Pulmonary artery endothelial cell (primary cell): ENCODE measurements around the gene VPS18. TPM values are rescaled to one million over a fixed set of nuclear protein-coding genes. Genes with fewer than 3 reads are reported as not detected.

ENCODE experiments used
- DNase-seq: peaks from one replicate; pipeline ENCODE4 v3.0.0-alpha.2; 2011; ENCODE audit warnings: low read depth, low spot score
- total RNA-seq: library from RNA; depleted of rRNA; stranded (reverse); fragments of >200 nt; gene quantifications from 2 replicates; pipeline ENCODE4 v1.2.3, GENCODE V29; 2014

Gene VPS18
- total RNA-seq, 1 donor from 2014 or later, result 48.7 TPM

DNA sequence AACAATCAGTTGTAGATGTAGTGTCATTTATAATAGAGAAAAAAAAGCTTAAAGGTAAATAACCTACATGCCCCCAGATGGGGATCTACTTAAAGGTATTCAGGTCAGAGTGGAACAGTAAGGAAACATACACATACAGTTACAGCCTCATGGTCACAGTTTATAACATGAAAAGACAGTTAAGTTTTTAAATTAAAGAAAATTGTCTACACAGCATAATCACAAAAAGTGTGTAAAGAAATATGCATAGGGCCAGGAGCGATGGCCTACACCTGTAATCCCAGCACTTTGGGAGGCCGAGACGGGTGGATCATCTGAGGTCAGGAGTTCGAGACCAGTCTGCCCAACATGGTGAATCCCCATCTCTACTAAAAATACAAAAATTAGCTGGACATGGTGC is 27.1 kb upstream of the VPS18 start:
- no peak for DNase-seq

DNA sequence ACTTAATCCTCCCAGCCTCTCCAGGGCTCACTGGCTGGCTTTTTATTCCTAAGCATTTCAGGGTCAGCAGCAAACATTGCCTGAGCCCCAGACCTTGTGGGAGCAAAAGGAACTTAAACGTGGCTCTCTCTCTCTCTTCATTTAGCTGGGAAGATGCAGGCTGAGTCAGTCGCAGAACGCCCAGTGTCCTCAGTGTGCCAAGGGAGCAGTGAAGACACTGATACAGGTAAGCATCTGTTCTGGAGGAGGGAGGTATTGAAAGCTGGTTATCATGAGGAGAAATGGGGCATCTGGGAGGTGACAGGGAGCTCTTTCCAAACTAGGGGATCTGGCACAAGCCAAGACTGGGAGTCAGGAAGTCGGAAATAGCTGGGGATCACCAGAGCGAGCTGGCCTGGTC is 24.6 kb upstream of the VPS18 start:
- no peak for DNase-seq

DNA sequence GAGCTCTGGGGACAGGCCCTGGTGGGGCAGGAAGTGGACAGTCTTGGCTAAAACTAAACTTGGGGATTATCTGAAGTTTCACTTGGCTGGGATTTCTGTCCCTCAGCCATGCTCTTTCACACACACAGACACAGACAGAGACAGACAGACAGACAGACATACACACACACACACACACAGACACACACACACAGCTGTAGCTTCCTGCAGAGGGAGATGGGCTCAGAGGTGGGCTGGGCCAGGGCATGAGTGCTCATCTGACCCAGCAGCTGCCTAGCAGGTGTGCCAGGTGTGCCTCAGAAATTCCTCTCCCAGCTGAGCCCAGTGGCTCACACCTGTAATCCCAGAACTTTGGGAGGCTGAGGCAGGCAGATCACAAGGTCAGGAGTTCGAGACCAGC is 23.5 kb upstream of the VPS18 start:
- no peak for DNase-seq

DNA sequence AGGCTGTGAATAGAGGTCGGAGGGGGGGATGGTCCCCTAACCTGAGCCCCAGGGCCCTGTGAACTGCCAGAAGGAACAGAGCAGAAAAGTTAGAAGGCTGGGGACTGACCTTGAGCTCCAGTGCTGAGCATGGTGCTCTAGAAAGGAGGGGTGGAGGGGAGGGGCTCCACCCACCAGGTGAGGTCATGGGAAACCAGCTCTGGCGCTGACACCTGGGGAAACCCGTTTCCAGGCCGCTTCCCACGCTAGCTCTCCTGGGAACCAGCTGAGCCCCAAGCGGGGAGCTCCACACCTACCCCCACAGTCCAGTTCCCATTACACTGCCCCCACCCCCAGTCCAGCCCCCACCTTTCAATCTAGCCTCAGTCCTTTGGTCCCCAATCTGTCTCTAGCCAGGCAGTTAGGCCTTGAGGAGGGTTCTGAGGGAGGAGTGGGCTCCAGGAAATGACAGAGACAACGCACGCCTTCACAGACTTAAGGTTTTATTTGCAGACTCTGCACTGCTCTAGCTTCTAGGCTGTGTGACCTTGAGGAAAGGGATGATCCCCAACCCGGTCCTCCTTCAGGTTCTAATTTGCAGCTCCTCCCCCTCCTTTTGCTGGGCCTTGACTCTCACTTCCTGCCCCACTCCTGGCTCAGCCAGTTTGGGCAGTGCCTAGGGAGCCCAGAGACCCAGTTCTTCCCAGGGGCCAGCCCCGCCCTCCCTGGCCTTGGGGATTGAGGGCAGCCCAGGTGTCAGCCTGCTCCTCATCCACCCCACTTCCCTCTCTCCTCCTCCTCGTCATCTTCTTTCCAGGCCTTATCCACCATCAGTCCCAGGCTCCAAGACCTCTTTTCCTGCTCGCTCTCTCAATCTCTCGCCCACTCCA is 22.3 kb upstream of the VPS18 start:
- no peak for DNase-seq

DNA sequence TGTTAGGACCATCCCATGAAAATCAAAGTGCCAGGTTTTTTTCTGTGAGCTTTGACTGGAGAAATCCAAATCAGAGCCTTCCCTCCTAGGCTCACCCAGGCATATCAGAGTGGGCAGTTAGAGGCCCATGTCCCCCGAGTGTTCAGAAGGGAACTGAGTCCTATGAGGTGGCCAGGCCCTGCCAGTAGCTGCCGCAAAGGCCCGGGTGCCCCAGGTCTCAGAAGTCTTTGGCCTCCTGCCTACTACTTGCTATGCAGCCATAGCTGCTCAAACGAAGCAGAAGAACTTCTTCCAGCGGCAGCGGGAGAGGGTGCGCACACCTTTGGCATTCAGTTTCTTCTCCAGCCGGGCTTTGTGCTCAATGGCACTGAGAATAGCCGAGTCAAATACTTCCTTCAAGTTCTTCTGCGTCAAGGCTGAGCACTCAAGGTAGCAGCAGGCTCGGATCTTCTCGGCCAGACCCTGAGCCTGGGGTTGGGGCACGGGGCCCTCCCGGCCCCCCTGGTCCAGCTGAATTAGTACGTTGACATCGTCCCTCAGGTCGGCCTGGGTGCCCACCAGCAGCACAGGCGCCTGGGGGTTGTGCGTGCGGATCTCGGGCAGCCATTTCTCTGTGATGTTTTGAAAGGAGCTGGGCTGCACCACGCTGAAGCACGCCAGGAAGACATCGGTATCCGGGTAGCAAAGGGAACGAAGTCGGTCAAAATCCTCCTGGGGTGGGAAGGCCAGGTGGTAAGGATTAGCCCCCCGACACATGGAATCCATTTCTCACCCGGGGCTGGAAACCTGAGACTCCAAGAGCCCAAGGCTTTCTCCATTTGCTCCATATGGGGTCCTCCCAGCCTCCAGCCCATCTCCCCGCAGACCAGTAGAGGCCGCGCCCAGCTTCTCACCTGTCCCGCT is 21.2 kb upstream of the VPS18 start:
- DNase-seq, result no peak

DNA sequence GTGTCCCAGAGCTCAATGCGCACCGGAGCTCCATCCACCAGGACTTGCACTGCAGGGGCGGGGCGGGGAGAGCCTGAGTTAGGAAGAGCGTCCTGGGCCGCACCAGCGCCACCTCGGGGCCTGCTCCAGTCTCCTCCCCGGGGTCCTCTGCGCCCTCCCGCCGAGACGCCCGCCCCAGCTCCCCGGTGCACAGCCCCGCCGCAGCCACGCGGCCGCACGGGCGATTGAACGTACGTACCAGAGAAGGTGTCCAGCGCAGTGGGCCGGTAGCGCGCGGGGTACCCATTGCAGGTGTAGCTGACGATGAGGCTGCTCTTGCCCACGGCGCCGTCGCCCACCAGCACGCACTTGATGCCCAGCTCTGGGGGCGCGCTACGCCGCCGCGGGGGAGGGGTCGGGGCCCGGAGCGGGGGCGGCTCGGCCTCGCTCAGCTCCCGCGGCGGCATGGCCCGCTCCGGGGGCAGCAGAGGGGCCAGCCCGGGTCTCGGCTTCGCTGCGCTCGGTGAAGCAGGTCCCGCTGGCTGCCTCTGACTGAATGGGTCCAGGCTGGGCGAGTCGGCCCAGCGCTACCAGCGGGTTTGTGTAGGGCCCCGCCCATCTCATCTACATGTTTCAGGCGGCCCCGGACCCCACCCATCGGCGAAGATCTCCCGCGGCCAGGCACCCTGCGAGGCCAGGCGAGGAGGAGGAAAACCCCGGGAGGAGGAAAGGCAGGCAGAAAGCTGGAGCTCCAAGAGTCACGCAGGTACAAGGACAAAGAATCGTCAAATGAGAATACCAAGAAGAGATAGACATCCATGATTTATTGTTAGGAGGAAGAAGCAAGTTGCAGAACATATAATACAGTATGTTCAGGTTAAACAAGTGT is 20.3 kb upstream of the VPS18 start, which contains the start of gene RHOV:
TSS of gene RHOV (minus strand) at position 541 of the 868 bp plus-strand sequence. CDS start at position 446, 95 bp downstream.
- no peak for DNase-seq

DNA sequence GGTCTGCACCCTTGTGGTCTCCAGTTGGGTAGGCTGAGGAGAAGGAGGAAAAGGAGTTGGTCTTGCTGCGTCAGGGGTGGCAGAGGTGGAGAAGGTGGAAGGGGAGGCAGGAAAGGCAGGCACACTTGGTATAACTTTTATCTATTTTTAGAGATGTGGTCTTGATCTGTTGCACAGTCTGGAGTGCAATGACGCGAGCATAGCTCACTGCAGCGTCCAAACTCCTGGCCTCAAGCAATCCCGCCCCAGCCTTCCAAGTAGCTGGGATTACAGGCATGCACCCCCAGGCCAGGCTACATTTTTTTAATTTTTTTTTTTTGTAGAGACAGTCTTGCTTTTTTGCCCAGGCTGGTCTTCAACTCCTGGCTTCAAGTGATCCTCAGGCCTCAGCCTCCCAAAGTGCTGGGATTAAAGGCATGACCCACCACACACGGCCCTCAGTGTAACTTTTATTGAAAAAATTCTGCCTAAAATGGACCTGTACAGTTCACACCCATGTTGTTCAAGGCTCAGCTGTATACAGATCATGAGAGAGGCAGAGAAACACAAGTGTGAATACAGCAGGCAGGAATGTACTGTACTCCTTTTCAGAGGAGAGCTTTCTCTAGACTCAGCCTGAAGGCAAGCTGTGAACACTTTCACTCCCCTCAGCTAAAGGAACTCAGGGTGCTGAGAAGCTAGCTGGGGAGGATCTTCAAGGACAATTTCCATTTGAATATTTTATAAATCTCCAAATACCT is 18.1 kb upstream of the VPS18 start:
- no peak for DNase-seq

DNA sequence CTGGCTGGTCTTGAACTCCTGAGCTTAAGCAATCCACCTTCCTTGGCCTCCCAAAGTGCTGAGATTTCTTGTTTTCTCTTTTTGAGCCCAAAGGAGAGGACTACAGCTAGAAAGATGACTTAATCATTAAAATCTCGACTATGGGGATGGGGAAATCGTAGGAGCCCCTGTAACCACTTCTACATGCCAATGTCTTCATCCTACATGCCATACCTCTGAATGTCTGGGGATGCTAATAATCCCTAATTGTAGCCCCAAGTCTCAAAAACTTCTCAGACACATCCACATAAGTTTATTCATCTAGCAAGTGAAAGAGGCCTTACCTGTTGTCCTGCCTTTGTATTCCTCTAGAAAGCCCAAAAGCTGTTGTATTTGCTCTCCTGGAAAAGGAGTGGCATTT is 16.6 kb upstream of the VPS18 start:
- DNase-seq, result no peak

DNA sequence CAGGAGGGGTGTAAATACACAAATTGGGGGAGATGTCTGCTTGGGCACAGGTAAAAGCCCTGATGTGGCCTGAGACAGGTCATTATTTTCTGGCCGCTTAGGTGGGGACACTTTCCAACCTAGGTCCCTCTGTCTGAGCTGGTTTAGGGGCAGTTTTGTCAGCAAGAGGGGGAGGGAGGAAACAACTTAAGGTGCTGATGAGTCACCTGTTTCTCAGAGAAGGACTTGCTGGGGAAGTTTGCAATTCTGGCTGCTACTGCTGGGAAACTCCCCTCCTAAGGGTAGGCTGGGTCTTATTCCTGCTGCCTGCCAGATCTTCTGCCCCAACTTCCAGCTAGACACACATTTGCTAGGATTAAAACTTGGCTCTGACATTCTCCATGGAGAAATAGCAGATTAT is 15.5 kb upstream of the VPS18 start:
- no peak for DNase-seq

DNA sequence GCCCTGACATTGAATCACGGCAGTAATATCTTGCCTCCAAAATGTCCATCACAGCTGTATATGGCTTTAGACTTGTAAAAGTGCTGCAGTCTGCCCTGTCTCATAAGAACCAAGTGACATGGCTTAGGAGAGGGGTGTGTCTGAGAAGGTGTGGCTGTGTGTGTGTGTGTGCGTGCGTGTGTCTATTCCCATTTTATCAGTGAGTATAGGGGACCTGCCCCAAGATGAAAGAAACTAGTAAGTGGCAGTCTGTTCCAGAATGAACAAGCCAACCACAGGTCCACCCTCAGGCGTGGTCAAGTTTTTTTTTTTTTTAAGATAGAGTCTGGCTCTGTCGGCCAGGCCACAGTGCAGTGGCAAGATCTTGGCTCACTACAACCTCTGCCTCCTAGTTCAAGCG is 14.6 kb upstream of the VPS18 start:
- no peak for DNase-seq

DNA sequence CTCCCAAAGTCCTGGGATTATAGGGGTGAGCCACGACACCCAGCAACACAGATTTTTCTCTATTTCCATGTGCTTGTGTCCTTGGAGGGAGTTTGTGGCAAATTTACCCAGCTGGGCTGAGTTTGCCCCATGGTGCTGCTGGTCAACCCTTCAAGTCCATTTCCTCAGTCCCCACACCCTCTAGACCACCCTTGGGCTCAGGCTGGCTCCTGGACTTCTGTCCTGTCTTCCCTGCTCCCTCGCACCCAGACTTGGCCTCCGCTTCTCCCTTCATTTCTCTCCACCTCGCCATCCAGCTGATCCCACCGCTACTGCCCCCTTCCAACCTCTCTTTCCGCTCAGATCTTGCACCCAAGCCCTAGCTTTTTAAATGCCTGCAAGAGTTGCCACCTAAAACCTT is 12.9 kb upstream of the VPS18 start:
- DNase-seq, result no peak

DNA sequence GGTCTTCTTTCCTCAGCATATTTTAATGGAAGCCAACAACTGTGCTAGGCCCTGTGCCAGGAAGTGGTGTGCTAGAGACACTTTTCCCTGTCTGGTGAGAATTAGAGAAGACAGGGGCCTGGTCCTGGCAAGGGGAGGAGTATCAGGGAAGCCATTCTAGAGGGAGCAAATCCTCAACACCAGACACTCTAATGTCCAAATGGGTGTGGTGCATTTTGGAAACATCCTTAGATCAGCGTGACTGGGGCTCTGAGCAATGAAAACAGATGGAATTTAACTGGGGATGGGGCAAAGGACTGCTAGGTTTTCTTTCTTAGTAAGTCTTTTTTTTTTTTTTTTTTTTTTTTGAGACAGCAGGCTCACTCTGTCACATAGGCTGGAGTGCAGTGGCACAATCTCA is 7.7 kb upstream of the VPS18 start:
- DNase-seq, result no peak

DNA sequence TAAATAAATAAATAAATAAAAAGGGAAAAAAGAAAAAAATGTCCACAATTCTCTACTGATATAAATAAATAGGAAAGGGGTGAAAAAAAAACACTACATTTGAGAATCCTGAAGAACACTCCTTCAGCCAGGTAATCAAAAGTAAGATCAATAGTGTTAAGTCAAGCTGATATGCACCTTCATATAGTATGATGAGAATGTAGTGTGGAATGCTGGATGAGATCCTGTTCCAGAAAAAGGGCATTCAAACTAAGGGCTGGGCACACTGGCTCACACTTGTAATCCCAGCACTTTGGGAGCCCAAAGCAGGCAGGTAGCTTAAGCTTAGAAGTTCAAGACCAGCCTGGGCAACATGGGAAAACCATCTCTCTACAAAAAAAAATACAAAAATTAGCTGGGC is 5.1 kb upstream of the VPS18 start:
- DNase-seq, result no peak

DNA sequence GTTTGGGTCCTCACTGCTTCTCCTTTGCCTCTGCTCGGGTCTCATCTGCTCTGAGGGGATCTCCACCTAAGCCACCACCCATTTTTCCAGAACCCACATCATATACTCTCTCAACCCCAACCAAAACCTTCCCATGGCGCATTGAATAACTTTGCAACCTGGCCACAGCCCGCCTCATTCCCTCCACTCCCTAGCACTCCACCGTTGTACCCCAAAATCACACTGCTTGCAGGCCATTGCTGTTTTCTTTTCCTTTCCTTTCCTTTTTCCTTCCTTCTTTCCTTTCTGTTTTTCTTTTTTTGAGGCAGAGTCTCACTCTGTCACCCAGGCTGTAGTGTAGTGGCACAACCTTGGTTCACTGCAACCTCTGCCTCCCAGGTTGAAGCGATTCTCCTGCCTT is 3.1 kb upstream of the VPS18 start:
- no peak for DNase-seq

DNA sequence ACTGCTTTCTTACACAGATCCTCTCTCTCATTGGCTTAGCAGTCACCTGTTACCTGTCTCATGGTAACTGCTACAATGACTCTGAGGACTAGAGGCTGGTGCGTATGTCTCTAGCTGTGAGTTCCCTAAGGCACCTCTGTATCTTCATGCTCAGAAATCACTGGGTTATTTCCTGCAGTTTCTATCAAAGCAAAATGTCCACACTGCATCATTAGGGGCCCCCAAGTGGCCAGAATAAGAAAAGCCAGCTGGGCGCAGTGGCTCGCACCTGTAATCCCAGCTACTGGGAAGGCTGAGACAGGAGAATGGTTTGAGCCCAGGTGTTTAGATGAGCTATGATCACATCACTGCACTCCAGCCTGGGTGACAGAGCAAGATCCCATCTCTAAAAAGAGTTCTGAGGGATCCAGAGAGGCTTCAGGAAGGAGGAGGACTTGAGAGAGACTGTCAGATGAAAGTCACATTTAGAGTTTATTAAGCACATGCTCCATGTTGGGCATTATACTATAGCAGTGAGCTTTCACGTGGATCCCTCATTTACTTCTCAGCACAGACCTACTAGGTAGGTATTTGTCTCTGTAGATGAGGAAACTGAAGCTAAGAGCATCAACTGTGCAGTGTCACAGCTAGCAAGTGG is 2.3 kb upstream of the VPS18 start:
- no peak for DNase-seq

DNA sequence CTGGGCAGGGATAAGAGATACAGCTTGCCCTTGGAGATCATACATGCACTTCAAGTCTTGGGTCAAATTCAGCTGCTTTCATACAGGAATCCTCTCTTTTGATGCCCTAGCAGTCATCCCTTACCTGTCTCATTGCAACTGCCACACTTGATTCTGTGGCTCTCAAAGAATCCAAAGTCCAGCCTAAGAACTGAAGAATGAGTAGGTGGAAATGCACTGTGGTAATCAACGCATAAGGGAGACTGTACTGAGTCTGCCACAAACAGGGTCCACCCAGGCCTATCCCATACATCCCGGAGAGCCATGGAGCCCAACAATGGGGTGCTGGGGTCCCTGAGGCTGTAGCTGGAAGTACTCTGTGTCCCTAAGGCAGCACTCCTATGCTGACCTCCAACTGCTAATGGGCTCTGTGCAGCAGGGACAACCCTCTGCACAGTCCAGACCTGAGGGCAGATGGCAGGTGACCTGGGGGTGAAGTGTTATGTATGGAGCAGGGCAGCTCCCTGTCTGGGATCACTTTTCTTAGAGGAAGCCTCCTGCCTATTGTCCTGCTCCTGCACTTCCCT is 1.7 kb upstream of the VPS18 start:
- no peak for DNase-seq

DNA sequence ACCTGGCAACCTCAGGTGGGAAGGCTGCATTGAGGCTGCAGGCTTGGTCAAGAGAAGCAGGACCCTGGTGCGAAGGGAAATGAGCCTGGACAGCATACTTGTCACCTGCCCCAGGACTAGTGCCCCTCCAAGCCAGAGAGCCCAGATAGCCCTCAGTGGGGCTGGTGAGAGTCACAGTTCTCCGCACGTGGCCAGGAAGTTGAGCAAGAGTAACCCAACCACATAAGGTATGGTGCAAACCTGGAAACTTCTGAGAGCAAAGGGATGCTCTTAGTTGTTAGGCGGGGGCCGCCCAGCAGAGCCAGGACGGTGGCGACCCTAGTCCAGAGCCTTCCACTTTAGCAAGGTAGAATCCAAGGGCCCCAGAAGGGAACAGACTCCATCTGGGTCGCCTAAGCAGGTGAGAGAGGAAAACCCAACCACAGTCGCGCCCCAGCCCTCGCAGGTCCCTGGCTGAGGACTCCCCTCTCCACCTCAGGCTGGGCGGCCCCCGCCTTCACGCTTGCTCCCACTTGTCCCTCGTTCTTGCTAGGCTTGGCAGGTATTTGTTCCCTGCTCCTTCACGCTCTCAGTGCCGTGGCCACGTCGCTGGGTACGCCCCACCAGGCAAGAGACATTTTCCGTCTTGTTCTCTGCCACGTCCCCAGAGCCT is 1.1 kb upstream of the VPS18 start:
- DNase-seq, result no peak

DNA sequence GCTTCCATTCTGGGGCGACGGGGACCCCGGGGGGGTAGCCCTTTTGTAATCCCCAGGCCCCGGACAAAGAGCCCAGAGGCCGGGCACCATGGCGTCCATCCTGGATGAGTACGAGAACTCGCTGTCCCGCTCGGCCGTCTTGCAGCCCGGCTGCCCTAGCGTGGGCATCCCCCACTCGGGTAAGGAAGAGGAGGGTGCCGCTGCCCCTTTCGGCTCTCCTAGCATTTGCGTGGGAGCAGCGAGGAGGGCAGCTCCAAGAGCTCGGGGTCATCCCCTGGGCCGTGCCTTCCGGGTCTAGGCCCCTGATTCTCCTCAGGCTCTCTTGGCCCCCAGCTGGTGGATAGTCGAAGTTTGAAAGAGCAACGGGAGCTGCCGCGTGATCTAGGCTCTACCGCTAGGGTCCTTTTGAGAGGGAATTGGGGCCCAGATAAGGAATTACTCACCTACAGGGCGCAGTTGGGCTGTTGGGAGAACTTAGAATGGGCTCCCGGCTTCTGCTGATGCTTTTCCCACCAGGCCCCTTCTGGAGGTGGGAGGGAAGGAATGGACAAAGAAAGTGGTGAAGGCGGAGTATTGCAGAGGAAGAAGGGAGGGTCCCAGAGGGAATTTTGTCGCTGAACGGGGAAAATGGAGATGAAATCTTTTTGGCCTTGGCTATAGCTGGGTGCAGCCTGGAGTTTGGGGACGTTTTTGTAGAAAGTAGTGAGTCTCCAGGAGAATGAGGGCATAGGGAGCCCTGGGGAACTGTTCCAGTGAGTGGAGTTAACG is 615 bp downstream of the VPS18 start:
- no peak for DNase-seq
